GM19438 (cell line): ENCODE measurements around the gene CTU1.
A peak's percentile ranks its signal among the peaks of the same experiment; 100 is the strongest.

Source experiments
- ATAC-seq: cut with Tn5 transposase; IDR thresholded peaks from one replicate; pipeline ENCODE4 v1.9.1; 2021; ENCODE audit warnings: low read depth; ENCODE audit not compliant: unreplicated experiment

Gene CTU1

DNA sequence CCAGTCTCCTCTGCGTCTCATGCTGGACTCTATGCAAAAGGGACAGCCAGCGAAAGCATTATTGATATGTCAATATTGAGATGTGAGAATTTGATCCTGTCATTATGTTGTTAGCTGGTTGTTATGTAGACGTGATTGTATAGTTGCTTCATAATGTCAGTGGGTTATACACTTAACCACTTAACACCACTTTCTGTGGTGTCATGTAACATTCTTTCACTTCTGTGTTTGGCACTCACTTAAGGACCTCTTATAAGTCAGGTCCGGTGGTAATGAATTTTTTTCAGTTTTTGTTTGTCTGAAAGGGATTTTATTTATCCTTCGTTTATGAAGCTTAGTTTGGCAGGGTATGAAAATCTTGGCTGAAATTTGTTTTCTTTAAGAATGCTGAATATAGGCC is 26.8 kb upstream of the CTU1 start:
- ATAC-seq, result no peak

DNA sequence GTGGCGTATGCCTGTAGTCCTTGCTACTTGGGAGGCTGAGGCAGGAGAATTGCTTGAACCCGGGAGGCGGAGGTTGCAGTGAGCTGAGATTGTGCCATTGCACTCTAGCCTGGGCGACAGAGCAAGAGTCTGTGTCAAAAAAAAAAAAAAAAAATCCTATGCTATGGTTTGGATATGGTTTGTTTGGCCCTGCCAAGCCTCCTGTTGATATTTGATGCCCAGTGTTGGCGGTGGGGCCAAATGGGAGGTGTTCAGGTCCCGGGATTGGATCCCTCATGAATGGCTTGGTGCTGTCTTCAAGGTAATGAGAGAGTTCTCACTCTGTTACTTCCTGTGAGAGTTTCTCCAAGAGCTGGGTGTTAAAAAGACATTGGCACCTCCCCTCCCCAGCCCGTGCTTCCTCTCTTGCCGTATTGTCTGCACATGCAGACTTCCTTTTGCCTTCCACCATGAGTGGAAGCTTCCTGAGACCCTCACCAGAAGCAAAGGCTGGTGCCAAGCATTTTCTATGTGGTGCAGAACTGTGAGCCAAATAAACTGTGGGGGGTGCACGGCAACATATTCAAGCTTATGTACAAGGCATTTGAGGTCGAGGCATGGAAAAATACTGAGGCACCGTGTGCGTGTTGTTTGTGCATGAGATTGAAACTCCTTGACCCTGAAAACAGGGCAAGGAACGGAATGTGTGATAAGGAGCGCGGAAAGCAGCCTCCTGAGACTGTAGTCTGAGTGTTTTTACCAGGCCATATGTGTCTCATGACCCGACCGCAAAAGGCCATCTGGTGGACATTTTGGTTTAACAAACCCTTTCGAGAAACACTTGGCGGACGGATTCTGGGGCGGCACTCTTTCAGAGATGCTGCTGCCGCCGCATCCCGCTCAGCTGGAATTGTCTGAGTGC is 23.8 kb upstream of the CTU1 start:
- ATAC-seq, result no peak

DNA sequence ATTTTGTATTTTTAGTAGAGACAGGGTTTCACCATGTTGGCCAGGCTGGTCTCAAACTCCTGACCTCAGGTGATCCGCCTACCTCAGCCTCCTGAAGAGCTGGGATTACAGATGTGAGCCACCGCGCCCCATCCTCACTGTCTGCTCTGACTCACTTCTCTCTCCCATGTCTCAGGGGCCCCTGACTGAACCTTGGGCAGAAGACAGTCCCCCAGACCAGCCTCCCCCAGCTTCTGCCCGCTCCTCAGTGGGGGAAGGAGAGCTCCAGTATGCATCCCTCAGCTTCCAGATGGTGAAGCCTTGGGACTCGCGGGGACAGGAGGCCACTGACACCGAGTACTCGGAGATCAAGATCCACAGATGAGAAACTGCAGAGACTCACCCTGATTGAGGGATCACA is 21.5 kb upstream of the CTU1 start:
- ATAC-seq, result no peak

DNA sequence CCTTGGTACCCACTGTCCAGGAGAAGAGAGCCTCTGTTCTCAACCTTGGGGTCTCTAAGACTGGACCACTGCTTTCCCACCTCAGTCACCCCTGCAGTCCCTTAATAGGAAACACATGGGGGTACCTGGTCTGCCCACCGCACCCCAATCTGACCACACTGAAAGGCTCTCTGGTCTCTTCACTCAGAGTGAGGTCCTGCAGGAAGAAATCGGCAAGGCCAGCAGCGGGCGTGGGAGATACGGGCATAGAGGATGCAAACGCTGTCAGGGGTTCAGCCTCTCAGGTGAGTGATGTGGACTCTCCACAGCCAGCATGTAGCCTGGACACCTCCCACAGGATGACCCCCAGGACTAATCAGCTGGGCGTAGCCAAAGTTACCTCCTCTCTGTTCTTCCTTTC is 20.0 kb upstream of the CTU1 start:
- no peak for ATAC-seq

DNA sequence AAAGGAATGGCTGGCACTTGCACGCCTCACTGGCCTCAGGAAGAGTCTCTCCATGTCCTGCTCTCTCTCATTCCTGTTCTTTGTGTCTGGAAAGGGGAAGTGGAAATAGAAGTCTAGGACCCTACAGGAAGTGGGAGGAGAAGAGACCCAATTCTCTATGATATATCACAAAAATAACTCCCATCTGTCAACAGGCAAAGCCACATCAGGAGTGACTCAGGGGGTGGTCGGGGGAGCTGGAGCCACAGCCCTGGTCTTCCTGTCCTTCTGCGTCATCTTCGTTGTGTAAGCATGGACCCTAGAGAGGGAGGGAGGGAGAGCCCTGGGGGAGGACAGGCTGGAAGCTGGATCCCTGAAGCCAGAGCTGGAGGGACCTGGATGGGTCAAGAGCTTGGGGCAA is 19.5 kb upstream of the CTU1 start:
- no peak for ATAC-seq

DNA sequence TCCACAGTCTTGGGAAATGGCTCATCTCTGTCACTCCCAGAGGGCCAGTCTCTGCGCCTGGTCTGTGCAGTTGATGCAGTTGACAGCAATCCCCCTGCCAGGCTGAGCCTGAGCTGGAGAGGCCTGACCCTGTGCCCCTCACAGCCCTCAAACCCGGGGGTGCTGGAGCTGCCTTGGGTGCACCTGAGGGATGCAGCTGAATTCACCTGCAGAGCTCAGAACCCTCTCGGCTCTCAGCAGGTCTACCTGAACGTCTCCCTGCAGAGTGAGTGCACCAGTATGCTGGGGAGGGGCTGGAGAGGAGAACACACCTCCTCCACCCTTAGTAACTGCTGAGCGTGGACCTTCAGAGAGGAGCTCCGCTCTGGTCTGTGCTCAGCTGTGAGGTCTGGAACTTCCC is 18.8 kb upstream of the CTU1 start:
- ATAC-seq, result no peak

DNA sequence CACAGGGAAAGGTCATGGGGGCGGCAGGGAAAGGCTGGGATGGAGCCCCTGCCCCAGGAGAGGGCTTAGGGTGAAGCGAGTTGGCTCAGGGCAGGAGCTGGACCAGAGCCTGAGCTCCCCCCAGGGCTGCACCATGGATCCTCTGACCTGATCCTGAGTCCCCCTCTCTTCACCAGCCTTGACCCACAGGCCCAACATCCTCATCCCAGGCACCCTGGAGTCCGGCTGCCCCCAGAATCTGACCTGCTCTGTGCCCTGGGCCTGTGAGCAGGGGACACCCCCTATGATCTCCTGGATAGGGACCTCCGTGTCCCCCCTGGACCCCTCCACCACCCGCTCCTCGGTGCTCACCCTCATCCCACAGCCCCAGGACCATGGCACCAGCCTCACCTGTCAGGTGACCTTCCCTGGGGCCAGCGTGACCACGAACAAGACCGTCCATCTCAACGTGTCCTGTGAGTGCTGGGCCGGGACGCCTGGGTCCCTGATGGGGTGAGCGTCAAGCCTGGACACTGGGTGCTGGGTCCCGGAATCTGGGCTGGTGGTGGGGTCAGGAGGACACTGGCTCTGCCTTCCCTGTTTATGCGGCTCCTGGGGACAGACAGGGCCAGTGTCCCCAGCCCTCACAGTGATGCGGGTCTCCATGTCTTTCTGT is 17.3 kb upstream of the CTU1 start:
- ATAC-seq, result no peak

DNA sequence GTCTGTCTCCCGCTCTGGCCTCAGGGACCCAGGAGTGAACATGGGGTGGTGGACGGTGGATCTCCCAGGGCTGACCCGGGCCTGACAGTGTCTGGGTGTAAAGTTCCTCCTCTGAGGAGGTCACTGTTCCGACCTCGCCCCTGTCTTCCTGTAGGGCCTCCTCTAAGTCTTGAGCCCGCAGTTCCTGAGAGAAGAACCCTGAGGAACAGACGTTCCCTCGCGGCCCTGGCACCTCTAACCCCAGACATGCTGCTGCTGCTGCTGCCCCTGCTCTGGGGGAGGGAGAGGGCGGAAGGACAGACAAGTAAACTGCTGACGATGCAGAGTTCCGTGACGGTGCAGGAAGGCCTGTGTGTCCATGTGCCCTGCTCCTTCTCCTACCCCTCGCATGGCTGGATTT is 16.5 kb upstream of the CTU1 start, which contains the start of gene SIGLEC9:
SIGLEC9 (plus strand) TSS at position 178 of the 400 bp plus-strand sequence; CDS start at position 247, 69 bp downstream.
- ATAC-seq, result no peak

DNA sequence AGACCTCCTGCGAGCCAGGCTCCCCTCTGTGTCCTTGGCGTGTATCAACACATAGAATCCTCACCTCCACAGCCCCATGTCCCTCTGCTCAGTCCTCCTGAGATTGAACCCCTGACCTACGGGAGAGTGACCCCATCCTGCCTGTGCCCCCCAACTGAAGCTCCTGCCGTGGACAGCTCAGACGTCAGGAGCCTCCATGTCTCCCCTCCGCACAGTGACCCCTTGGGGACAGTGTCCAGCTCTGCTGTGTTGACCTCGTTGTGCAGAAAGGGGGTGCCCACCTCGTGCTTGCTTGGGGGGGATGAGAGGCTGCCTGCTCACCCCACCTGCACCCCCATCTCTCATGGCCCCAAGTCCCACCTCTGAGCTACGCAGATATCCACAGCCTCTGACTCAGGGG is 16.0 kb upstream of the CTU1 start:
- ATAC-seq, result no peak

DNA sequence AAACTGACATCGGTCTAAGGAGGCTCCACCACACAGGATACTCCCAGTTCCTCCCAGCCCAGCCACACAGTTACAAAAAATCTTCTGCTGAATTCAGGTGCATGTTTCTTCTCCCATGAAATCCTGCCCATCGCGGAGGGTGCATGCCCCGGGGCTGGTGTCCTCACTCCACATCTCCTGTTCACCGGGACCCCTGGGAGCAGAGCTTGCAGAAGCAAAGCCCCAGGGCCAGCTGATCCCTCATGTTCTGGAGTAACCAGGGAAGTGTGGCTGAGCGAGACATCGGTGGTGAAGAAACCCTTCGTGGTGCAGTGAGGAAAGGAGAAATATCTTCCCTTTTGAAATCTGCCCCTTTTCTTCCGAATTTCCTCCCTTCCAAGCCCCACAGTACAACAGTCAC is 15.6 kb upstream of the CTU1 start:
- no peak for ATAC-seq

DNA sequence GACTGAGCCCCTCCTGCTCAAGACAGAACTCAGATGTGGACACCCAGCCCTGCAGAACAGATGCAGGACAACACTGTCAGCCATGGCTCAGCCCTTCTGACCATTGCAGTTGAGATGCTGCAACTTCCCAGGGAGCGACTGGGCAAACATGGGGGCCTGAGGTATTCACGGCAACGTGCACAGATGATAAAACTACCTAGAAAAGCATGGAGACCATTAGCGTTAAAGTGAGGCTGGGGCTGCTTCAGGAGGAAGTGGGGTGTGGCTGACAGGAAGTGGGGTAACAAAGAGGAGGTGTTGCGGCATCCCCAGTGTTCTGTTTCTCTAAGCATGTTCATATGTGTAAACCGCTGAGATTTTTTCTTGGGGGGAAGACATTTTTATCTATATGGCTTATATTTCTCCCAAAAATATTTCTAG is 15.2 kb upstream of the CTU1 start:
- ATAC-seq, result no peak

DNA sequence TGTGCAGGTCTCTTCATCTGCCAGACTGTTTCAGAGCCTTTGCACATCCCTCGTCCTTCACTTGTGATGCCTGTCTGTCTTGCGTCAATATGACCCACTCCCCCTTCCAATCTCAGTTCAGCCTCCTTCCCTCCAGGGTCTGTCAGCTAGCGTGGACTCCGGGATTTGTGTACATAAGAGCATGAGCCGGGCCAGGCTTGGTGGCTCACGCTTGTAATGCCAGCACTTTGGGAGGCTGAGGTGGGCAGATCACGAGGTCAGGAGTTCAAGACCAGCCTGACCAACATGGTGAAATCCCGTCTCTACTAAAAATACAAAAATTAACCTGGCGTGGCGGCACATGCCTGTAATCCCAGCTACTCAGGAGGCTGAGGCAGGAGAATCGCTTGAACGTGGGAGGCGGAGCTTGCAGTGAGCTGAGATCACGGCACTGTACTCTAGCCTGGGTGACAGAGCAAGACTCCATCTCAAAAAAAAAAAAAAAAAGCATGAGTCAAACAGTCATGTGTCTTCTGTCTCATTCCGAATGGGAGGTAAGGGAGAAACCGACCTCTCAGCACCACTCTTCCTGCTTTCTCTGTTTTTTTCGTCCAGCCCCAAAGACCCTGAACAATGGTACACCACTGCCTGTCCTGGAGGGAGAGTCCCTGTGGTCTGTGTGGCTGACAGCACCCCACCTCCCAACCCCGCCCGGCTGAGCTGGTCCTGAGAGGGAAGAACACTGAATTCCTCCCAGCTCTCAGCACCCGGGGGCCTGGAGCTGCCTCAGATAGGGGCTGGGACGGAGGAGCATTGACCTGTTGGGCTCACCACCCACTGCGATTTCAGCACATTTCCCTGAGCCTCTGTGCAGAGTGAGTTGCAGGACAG is 14.1 kb upstream of the CTU1 start:
- ATAC-seq, result no peak

DNA sequence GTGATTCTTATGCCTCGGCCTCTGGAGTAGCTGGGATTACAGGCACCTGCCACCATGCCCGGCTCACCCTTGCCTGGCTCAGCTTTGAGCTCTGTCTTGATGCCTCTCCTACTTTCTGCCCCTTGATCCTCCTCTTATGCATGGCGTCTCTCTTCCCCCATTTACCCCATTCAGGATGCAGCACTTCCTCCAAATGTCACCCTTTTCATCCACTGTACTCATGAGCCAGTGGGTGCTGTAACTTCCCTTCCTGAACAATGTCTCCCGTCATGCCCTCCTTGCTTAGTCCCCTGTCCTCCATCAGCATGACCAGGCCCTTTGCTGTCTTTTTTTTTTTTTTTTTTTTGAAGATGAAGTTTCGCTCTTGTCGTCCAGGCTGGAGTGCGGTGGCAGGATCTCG is 13.0 kb upstream of the CTU1 start:
- ATAC-seq, result no peak

DNA sequence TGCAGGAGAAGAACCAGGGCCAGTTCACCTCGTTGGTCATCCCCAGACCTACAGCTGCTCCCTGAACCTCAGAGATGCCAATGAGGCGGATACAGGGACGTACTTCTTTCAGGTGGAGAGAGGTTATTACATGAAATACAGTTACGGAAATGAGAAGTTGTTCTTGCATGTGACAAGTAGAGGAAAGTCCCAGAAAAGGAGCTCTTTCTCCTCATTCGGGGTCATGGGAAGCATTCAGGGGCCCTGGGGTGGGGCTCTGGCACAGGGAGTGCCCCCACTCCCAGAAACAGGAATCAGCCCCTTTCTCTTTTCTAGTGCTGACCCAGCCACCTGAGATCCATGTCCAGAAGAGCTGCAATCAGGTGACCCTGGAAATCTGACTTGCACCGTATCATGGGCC is 12.0 kb upstream of the CTU1 start:
- ATAC-seq, result no peak

DNA sequence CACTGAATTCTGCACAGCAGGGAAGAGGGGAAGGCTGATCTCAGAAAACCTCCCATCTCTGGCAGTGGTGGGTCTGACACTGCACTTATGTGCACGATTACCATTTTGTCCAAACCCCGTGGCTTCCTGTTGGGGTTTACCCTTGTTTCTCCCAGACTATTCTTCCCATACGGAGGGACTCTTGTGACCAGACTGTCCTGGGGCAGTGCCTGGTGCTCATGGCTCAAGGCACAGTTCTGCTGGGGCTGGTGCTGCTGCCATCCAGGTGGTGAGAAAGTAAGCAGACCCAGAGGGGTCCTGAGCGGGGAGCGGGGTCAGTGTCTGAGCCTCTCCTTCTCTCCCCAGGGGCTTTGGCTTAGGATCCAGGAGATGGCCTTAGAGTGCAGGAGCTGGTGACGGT is 11.4 kb upstream of the CTU1 start:
- ATAC-seq, result no peak

DNA sequence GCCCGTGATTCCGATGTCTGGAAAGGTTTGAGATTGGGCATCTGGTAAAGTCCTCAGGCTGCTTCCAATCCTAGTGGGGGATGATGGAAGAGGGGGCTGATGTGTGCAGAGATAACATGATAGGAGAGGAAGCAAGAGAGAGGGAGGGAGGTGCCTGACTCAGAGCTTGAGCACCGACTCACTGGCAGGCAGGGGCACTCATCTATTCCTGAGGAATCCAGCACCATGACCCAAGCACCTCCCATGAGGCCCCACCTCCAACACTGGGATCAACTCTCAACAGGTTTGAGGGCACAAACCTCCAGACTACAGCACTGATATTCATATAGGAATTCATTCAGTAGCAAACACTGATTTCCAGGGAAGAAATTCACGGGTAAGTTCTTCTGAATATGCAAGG is 10.9 kb upstream of the CTU1 start:
- no peak for ATAC-seq

DNA sequence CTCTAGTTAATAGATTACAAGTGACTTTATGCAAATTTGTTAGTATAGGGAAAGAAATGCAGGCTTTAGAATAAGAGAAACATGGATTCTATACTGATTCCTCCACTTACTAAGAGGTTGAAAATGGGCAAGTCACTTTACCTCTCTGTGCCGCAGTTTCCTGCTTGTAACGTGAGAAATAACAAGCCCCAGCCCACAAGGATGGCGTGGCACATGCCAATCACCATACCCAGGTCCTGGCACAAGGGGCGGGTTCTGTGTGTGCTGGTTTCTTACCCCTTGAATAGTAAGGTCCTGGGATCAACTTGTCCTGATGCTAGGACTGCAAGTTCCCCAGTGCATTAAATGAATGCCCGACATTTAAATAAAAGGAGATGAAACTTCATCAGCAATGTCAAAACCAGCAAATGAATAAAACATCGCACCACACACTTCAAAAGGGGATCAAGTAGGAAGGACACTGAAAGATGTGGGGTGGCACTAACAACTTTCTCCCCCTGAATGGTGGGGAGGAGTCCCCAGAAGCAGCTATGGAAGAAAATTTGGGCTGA is 8.6 kb upstream of the CTU1 start:
- no peak for ATAC-seq

DNA sequence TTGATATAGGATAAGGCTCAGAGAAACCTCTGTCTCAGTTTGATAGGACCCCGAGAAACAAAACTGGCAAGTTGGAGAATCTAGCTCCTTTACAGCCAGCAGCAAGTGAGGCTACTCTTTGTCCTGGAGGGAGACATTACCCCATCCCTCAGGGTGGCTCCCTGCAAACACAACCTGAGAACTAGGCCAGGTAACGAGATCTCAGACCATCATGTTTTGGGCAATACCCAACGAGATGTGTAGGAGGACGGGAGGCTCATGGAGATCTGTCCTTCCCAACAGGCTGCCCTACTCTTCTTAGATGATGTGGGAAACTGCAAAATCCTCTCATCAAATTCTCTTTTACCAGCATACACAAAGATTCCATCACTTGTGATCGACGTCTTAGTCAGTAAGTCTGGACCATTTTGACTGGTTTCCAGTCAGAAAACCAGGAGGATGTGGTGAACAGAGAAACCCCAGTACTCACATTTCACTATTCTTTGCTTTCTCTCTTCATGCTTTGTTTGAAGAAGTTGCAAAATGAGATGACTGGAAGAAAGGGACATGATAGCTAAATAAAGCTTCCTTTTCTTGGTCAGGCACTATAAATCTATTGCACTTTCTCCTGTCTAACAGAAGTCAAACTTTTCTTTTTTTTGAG is 6.0 kb upstream of the CTU1 start:
- ATAC-seq, result no peak

DNA sequence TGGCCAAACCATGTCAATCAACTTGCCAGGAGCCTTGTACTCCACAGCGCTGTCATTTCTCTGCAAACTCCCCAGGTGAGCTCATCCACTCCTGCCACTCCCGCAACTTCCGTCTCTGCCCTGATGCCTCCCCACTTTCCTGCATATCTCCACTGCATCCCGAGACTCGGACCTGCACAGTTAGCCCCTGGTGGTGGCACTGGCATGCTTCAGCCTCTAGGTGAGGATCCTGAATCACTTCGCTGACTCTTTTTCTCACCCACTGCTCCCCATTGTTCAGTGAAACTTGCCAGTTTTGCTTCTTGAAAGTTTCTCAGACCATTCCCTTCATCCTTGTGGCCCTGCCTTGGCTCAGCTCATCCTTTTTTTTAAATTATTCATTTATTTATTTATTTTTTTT is 3.4 kb upstream of the CTU1 start:
- ATAC-seq, result no peak

DNA sequence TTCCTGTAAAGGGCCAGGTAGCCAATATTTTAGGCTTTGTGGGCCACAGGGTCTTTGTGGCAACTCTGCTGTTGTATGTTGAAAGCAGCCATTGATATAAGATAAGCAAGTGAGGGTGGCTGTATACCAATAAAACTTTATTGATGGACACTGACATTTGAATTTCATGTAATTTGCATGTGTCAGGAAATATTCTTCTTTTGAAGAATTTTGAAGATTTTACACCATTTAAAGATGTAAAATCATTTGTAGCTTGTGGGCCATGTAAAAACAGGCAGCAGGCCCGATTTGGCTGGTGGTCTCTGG is 2.4 kb upstream of the CTU1 start:
- no peak for ATAC-seq

DNA sequence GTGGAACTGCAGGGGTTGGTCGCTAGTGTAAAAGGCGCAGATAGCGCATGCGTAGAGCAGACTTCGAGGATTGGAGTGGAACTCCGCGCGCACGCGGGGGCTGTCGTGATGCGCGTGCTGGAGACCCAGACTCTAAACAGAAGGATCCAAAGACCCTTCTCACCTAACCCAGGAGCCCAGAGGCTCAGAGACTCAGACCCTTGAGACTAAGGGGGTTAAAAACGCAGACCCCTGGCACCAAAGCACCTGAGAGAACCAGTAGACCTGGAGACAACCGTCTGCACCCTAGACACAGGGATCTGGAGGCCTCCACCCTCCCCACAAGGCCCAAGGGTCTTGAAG is 567 bp upstream of the CTU1 start:
- ATAC-seq, result peak; percentile 17
